ENCODE measurements around the gene MEGF11.

GRCh38 chr15:66156310-66156975 is 97.1 kb downstream of the MEGF11 start:
- TF ChIP-seq CTCF (IDR thresholded peaks at IDR 0.05; ENCODE audit: low read depth, low read length): no peak
- no peak for TF ChIP-seq EZH2phosphoT487 (IDR thresholded peaks at IDR 0.05; ENCODE audit: low read depth)

Data from OCI-LY3 (cell line).